HG02852 (cell line): Measurements from ENCODE around the gene CCDC144A.
"Not testable (repeated sequence)": the region's sequence is repeated elsewhere in the genome, so short reads cannot be mapped to it uniquely, and the experiment has no call there.

Source experiments
- ATAC-seq: cut with Tn5 transposase; IDR thresholded peaks from one replicate; pipeline ENCODE4 v1.9.1; 2021; ENCODE audit warnings: mild to moderate bottlenecking, moderate library complexity; ENCODE audit not compliant: unreplicated experiment

Gene CCDC144A

DNA sequence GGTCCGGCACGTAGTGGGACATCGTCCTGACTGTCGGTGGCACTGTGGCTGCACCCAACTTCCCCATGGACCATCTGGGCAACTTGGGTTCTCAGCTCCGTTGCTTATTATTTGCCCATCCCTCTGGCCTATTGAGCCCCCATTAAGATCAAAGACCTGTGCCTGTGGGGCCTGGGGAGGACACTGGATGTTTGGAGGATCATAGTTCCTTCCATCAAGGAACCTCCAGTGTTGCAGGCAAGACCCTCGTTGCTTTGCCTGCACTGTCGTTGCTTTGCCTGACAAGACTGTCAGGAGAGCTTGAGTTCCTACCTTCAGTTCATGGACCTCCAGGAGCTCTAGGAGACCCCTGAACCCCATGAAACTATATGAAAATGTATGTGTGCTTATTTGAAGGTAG lies 127.2 kb downstream of the CCDC144A start:
- ATAC-seq: no peak

DNA sequence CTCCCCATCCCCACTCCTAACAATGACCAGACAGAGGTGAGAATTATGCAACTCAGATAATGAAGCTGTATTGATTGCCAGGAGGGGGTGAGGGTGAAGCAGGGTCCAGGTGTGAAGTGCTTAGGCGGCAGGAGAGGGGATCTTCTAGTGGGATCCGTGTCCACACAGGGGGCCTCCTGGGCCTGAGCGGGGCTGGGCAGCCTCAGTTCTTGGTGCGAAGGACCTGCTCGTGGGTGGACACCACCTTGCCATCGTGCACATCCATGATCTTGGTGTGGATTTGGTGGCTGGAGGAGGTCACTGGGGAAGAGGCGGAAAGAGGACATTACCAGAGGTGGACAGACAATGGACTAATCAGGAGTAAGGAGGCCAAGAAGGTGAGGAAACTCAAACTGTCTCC lies 127.9 kb downstream of the CCDC144A start:
- ATAC-seq: not testable (repeated sequence)

DNA sequence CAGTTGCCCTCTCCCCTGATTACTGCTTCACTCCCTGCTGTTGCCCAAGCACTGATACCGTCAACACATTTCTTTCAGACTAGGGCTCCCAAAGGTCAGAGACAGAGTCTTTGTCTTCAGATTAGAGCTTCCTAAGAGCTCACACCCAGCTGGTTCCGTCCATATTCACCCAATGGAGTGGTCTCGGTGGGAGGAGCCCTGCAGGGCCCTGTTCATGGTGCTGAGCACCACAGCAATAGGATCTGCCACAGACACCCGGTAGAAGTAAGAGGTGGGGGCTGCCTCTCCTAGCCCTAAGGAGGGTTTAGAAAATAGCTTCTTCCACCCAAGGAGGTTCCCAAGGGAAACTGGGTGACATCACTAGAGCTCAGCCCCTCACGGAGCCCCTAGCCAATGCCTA lies 128.3 kb downstream of the CCDC144A start:
- ATAC-seq: no peak

DNA sequence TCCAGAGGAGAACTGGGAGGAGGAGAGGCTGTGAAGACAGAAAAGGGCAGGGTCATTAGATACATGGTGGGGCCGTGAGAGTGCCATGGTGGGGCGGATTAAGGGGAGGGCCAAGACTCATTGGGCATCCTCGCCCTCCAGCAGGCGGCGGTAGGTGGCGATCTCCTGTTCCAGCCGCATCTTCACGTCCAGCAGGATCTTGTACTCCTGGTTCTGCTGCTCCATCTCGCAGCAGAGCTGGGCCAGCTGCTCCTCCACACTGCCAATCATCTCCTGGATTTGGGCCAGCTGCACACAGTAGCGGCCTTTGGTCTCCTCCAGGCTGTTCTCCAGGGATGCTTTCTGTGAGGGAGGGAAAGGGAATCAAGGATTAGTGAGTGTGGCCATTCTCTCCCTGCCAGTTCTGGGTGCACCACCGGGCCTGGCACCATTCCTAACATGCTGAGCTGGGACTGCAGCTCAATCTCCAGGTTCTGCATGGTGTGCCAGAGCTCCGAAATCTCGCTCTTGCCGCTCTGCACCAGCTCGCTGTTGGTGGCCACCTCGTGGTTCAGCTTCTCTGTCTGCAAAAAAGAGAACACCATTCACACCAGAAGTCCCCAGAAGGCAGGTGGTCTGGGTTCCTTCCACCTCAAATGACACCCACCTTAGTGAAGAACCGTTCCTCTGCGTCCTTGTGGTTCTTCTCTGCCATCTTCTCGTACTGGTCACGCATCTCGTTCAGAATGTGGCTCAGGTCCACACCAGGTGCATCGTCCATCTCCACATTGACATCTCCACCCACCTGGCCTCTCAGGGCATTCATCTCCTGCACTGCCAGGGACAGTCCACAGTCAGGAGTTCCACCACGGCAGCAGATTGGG lies 129.0 kb downstream of the CCDC144A start:
- ATAC-seq: no peak

DNA sequence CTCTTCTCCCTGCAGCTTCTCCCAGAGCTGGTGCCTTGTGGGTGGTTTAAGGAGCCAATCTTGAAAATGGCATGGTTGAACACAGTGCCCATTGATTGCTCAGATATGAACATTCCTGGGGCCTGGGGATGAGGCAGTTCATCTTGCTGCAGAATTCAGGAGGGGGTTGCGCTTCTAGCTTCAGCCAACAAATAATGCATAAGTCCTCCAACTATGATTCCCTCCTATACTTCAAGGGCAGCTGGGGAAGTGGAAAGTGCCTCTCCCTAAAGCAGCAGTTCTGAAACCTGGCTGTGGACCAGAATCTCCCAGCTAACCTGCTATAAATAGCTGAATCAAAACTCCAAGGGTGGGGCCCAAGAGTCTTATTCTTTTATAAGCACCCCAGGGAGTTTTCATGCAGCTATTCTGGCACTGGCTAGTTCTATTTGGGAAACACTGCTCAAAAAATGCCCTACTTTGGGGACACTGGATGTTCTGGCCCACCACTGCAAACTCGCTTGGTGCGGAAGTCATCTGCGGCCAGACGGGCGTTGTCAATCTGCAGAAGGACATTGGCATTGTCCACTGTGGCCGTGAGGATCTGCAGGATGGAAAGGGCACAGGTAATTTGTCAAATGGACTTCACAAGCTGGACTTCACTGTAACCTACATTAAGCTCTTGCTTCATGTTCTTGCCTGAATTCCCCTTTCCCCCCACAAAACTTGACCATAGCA lies 130.3 kb downstream of the CCDC144A start:
- no peak for ATAC-seq

DNA sequence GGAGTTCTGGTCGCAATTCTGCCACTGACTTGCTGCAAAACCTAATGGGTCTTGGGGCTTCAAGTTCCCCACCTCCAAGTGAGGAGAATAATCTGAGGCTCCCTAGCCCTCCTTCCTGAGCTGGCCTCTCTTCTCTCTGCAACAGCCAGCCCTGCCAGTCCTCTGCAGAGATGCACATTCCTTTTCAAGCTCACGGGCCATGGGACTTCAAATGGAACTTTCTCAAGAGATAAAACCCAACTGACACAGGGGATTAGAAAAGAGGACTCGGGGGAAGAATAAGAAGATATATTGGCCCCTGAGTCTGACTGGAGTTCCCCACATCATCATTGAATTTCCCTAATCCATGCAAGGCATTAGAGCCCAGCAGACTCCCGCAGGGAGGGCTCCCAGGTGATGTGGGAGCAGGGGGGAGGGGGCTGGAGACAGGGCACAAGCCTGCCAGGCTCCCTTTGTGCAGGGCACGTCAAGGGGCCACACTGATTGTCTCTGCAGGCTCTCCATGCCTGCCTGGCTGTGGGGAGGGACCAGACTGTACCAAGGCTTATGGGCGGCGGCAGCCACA lies 131.0 kb downstream of the CCDC144A start:
- ATAC-seq: no peak

DNA sequence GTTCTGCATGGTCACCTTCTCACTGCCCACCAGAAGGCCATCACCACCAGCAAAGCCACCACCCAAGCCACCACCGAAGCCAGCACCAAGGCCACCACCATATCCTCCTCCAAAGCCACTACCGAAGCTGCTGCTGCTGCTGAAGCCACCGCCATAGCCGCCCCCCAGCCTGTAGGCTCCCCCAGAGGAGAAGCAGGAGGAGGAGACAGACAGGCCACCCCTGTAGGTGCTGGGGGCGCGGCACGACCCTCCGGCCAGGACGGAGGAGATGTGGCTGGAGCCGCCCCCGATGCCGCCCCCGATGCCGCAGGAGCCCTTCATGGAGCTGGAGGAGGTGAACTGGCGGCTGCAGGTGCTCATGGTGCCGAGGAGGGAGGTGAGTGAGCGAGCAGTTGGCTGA lies 132.1 kb downstream of the CCDC144A start:
- ATAC-seq: not testable (repeated sequence)

DNA sequence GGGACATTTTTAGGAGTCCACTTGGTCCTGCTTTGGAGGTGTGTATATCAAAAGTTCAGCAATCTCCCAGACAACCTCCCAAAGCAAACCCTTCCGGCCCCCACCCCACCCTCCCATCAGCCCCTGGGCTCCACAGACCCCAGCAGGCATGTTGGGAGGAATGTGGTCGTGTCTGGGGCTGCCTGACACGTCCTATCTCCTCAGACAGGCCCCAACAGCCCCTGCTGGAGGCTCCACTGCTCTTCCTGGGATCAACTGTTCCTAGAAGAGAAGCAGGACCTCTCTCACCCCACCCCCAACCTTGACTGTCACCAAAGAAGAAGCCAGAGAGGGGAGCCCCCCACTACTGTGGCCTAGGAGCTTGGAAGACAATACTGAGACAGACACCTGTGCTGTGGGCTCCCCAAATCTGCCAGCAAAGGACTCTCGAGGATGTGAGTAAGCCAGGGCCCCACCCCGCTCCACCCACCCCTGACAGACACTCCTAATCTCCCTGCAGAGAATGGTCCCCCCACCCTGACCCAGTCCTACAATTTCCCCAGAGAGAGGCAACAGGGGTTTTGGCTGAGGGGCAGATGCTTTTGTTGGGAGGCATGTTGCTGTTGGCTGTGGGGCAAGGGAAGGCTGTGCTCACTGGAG lies 133.8 kb downstream of the CCDC144A start:
- ATAC-seq: not testable (repeated sequence)
